Activated CD8-positive, alpha-beta memory T cell treated with anti-CD3 and anti-CD28 coated beads for 36 hours (primary cell): ENCODE data around the gene TMEM61. TPM values are rescaled to one million over a fixed set of nuclear protein-coding genes. Genes with fewer than 3 reads are reported as not detected.

Experiments used
- CTCF ChIA-PET: fragments of 350-600 bp; sonication (Branson Sonifier 250); formaldehyde crosslinking; loops from one replicate; lab custom pipeline; 2021; ENCODE audit warnings: antibody characterized with exemption; lab: Charles Lee
- POLR2A ChIA-PET: fragments of 350-600 bp; sonication (Branson Sonifier 250); formaldehyde crosslinking; loops from one replicate; lab custom pipeline; 2021; ENCODE audit warnings: antibody characterized with exemption; lab: Charles Lee
- total RNA-seq, 2 experiments: library from RNA; stranded (reverse); gene quantifications; one replicate each; pipeline ENCODE4 v1.2.3, GENCODE V29; 2021

TMEM61 gene
- total RNA-seq, 2 experiments from 2014 or later = not detected

GRCh38 chr1:54978528-54979326 is 1.7 kb upstream of the TMEM61 start:
- ChIA-PET POLR2A (no interaction called here), CTCF (interaction anchor here (1.2 to 2.0 kb wide), 2 partner anchors 17 to 33 kb away, joined by 3 to 8 read pairs; no protein-coding TSS in a partner anchor)

DNA sequence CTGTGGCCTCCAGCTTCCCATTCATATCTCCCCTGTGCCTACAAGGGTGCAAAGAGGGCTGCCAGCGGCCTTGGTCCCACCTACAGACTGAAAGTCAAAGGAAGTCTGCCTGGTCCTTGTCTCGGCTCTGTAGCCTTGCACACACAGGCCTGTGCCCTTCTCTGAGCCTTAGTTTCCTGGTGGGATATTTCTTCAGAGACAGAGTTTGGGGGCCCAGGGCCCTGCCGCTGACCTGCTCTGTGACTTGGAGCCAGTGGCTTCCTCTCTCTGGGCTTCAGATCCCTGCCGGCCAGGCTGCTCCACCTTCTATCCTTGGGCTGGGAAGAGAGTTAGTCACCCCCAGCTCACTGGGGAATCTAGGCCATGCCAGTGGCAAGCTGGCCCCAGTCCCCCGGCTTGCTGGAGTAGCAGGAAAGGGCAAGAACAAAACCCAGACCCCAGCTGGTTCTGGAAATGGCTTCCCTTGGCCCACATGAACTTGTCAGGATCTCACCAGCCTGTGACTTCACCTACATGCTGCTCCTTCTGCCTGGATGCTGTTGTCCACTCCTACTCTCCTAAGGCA is 1.0 kb upstream of the TMEM61 start:
- ChIA-PET POLR2A (no interaction called here), CTCF (interaction anchor here (1.2 kb wide), 1 partner anchor 34 kb away, joined by 3 read pairs; no protein-coding TSS in a partner anchor)

DNA sequence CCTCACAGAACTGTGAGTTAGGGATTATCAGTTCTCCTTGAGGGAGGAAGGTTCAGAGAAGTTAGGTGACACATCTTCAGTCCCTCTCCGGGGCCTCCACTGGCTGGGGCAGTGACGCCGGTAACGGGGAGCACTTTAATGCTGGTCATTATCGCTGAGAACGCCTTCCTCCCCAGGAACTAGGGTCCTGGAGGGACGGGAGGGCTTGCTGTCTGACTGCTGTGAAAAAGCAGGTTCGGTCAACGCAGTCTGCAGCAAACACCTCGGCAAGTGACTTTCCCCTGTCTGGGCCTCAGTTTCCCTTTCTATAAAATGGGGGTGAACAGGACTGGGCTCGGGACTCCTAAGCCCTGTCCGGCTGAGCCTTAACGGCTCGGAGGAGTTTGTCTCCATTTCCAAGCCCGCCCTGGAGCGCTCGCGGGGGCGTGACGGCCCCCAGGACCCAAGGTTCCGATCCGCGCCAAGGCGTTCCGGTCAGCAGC is 341 bp upstream of the TMEM61 start:
- ChIA-PET POLR2A (no interaction called here), CTCF (interaction anchor here (1.2 kb wide), 1 partner anchor 34 kb away, joined by 3 read pairs; no protein-coding TSS in a partner anchor)

DNA sequence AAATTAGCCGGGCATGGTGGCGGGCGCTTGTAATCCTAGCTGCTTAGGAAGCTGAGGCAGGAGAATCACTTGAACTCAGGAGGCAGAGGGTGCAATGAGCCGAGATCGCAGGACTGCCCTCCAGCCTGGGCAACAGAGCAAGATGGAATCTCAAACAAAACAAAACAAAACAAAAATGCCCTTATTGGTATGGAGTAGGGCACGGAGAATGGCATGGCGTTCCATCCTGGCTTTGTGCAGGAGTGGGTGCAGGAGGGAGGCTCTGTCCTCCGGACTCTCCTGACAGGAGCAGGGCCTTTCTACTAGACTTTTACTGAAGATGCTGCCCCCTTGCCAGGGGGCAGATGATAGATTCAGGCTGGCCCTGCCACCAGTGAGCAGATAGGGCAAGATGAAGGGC is 1.0 kb downstream of the TMEM61 start:
- ChIA-PET POLR2A (no interaction called here), CTCF (no interaction called here)

DNA sequence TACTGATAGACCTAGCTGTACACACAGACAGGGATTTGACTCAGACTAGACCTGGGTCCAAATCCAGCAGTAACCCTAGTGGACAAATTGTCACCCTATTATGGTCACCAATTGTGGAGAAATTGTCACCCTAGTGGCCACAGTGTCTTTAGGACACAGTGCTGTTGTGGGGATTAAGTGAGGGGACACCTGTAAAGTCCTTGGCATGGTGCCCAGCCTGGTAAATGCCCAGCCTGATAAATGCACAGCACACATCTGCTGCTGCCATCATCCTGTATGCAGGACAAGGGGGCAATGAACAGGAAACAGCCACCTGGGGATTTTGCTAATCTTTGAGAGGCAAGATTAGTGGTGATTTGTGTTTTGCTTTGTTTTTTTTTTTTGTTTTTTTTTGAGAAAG is 2.3 kb downstream of the TMEM61 start:
- ChIA-PET CTCF (no interaction called here), POLR2A (no interaction called here)

DNA sequence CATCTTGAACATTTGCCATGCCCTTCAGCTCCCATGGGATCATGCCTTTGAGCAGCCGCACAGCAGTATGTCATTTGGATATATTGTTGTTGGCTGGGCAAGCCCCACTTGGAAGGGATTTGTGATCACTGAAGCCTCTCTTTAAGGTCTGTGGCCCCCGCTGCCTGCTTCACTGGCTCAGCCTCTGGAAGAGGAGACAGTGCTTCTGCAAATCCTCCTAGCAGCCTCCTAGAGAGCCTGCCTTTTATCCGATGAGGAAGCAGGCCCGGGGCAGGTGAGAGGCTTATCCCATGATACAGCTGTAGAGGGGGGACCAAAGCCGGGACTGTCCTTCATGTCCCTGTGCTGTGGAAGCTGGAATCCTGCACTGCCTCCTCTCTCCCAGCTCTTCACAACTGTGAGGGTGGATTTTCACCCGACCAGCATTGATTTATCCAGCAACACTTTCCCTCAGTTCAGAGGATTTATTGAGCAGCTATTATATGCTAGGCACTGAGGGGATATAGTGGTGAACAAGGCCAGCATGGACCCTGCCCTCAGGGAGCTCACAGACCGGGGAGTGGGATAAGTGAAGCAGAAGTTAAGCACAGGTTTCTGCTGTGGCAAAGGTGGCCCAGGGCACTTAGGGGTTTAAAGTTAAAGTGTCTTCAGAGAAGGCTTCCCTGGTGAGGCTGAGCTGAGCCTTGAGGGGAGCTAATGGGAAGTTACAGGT is 3.9 kb downstream of the TMEM61 start:
- POLR2A ChIA-PET = no interaction called here

DNA sequence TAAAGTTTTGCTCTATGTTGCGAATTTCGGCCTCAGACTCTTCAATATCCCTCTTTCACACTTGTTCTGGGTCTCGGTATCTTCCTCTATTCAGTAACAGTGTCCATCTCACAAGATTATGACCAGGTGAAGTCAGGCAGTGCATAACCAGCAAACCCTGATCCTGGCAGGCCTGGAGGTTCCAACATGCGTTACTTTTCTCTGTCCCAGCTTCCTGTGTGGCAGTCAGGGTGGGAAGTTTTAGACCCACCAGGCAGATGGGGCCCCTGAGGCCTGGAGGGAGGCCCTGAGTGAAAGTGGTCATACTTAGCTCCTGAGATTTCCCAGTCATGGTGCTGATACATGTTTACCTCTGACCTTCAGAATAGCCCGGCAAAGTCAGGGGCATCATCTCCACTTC is 5.1 kb downstream of the TMEM61 start:
- POLR2A ChIA-PET = no interaction called here
- CTCF ChIA-PET = no interaction called here

More for the DNA sequence above, 3.9 kb downstream of the TMEM61 start:
- CTCF ChIA-PET = no interaction called here

DNA sequence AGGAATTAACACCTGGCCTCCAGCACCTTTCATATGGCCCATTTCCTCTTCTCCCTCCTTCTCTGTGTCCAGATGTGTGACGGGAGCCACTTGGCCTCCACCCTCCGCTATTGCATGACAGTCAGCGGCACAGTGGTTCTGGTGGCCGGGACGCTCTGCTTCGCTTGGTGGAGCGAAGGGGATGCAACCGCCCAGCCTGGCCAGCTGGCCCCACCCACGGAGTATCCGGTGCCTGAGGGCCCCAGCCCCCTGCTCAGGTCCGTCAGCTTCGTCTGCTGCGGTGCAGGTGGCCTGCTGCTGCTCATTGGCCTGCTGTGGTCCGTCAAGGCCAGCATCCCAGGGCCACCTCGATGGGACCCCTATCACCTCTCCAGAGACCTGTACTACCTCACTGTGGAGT is 5.6 kb downstream of the TMEM61 start:
- ChIA-PET POLR2A (no interaction called here), CTCF (interaction anchor here (0.9 to 1.8 kb wide), 2 partner anchors 10 to 41 kb away, joined by 5 to 6 read pairs; no protein-coding TSS in a partner anchor)

DNA sequence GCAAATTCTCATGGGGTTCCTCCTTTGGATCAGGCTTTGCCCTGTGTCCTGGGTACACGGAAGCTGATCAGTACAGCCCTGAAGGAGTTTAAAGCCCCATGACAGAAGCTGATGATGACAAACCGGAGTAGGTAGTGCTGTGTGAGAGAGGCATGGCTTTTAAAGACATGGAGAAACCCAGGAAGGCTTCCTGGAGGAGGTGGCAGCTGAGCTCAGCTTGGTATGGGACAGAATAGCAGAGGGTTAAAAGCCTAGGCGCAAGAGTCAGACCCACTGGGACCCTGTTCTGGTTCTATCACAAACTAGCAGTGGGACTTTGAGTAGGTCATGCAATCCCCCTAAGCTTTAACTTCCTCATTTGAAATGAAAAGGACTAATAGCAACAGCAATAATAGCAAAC is 6.1 kb downstream of the TMEM61 start:
- ChIA-PET CTCF (interaction anchor here (0.9 to 2.5 kb wide), 3 partner anchors 10 to 42 kb away, joined by 5 to 8 read pairs (median 6); no protein-coding TSS in a partner anchor), POLR2A (no interaction called here)

- POLR2A ChIA-PET = no interaction called here
- CTCF ChIA-PET = interaction anchor here (1.8 to 2.5 kb wide), 2 partner anchors 34 to 43 kb away, joined by 5 to 8 read pairs; no protein-coding TSS in a partner anchor
Observed at GRCh38 chr1:54987427-54987826, 7.0 kb downstream of the TMEM61 start.

DNA sequence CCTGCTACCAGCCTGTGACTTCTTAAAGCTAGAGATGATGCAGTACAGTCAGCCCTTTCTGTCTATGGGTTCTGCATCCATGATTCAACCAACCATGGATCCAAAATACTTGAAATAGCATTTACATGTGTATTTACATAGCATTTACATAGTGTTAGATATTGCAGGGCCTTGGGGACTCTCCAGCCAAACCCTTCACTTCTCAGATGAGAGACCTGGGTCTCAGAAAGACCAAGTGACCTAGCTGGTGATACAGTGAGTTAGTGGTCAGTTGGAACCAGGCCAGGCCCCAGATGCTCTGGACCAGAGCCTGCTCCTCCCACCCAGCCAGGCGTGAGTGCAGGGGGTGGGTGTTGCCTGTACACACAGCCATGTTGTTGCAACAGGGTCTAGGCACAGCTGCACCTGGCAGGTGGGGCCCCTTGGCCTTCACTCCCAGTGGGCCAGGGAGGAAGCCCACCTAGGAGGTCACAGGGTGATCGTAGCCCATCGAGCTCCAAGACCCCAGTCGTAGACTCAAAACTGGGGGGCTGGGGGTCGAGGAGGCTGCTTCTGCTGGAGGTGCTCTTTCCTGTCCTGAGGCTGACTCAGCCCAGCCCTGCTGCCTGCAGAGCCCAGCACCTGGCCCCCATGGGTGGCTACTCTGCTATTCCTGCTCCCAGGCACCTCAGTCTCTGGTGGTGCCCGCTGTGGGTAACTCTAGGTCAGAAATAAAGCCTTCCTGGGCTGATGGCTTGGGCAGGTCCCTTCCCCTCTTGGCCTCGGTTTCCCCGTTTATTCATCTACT is 7.7 kb downstream of the TMEM61 start:
- POLR2A ChIA-PET = no interaction called here
- CTCF ChIA-PET = interaction anchor here (1.8 to 2.5 kb wide), 2 partner anchors 33 to 43 kb away, joined by 5 to 8 read pairs; no protein-coding TSS in a partner anchor

DNA sequence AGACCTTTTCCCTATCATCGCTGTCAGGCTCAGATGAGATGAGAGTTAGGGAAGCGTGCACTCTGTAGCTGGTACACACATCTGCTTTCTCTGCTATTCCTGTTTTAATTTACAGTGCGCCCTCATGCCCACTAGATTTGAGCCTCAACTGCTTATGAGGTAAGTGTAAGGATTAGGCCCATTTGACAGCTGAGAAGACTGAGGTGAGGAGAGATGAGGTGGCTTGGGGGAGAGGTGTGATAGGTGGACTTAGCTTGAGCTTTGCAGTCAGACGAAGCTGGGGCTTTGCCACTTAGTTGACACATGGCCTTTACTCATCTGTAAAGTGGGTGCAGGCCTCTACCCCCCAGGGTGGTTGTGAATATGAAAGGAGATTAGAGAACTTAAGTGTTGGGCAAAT is 8.5 kb downstream of the TMEM61 start:
- ChIA-PET CTCF (interaction anchor here (1.2 to 2.5 kb wide), 2 partner anchors 32 to 39 kb away, joined by 5 to 8 read pairs; no protein-coding TSS in a partner anchor), POLR2A (no interaction called here)

- ChIA-PET POLR2A (no interaction called here), CTCF (interaction anchor here (1.2 kb wide), 1 partner anchor 39 kb away, joined by 5 read pairs; no protein-coding TSS in a partner anchor)
Observed at GRCh38 chr1:54989473-54989872, 9.0 kb downstream of the TMEM61 start.

GRCh38 chr1:54989968-54990810 is 9.8 kb downstream of the TMEM61 start:
- ChIA-PET POLR2A (no interaction called here), CTCF (interaction anchor here (1.2 kb wide), 1 partner anchor 40 kb away, joined by 5 read pairs; no protein-coding TSS in a partner anchor)

GRCh38 chr1:54990916-54991315 is 10.5 kb downstream of the TMEM61 start:
- POLR2A ChIA-PET = no interaction called here
- CTCF ChIA-PET = no interaction called here

DNA sequence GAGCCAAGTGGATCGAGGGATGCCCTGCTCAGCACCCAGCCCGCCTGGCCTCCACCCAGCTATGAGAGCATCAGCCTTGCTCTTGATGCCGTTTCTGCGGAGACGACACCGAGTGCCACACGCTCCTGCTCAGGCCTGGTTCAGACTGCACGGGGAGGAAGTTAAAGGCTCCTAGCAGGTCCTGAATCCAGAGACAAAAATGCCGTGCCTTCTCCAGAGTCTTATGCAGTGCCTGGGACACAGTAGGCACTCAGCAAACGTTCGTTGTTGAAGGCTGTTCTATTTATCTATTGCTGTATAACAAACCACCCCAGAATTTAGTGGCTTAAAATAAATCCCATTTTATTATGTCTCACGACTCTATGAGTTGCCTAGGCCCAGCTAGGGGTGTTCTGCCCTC is 11.5 kb downstream of the TMEM61 start:
- POLR2A ChIA-PET = no interaction called here

DNA sequence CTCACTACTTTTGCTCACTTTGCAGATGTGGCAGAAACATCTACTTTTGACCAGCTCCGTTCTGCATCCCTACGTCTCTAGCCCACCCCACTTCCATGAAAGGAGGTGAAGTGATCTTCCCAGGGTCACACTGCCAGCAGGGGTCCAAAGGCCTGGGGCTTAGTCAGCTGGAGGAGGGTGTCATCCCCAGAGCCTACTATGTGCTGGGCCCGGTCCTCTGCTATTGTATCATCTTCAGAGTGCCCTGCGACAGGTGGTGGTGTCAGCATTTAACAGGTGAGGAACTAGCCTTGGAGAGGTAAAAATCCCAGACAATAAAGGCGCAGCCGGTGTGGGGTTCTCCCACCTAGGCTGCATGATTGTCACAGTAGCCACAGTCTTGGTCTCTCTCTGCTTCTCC is 12.7 kb downstream of the TMEM61 start:
- POLR2A ChIA-PET = no interaction called here
- CTCF ChIA-PET = interaction anchor here (2.3 kb wide), 1 partner anchor 48 kb away, joined by 7 read pairs; no protein-coding TSS in a partner anchor

More for the DNA sequence above, 11.5 kb downstream of the TMEM61 start:
- CTCF ChIA-PET = interaction anchor here (2.3 kb wide), 1 partner anchor 47 kb away, joined by 7 read pairs; no protein-coding TSS in a partner anchor
